ENCODE data around the gene SLC8A1. TPM values are rescaled to one million over a fixed set of nuclear protein-coding genes. Genes with fewer than 3 reads are reported as not detected.

The SLC8A1 gene
- total RNA-seq, 2 donors from 2014 or later, result 4.7 to 6.3 TPM

GRCh38 chr2:40168032-40168431 lies 283.9 kb downstream of the SLC8A1 start:
- no peak overlapping the region for H3K4me3 ChIP-seq (ENCODE audit: low read length)
- H3K36me3 ChIP-seq (ENCODE audit: control insufficient read depth, insufficient read depth, low read length), result no peaks in the 10 kb centered on the region
- DNase-seq, result no peak
- no peak overlapping the region for H3K27ac Mint-ChIP-seq
- H3K9me3 Mint-ChIP-seq, result no peaks in the 10 kb centered on the region
- H3K9ac ChIP-seq (ENCODE audit: extremely low read depth, low read length, poor library complexity, severe bottlenecking), result no peak overlapping the region
- H3K4me1 ChIP-seq (ENCODE audit: control insufficient read depth, insufficient read depth, low read length), result no peaks in the 10 kb centered on the region
- H3K36me3 Mint-ChIP-seq (ENCODE audit: low read depth), result no peaks in the 10 kb centered on the region
- TF ChIP-seq, protein P1, sequence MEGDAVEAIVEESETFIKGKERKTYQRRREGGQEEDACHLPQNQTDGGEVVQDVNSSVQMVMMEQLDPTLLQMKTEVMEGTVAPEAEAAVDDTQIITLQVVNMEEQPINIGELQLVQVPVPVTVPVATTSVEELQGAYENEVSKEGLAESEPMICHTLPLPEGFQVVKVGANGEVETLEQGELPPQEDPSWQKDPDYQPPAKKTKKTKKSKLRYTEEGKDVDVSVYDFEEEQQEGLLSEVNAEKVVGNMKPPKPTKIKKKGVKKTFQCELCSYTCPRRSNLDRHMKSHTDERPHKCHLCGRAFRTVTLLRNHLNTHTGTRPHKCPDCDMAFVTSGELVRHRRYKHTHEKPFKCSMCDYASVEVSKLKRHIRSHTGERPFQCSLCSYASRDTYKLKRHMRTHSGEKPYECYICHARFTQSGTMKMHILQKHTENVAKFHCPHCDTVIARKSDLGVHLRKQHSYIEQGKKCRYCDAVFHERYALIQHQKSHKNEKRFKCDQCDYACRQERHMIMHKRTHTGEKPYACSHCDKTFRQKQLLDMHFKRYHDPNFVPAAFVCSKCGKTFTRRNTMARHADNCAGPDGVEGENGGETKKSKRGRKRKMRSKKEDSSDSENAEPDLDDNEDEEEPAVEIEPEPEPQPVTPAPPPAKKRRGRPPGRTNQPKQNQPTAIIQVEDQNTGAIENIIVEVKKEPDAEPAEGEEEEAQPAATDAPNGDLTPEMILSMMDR (conservative IDR thresholded peaks at IDR 0.05), result no peak
- H3K27ac ChIP-seq (ENCODE audit: low read depth, low read length), result no peak overlapping the region
- peaks cover 6% of the 10 kb centered on the region for H3K4me1 Mint-ChIP-seq
- H3K27me3 ChIP-seq (ENCODE audit: control insufficient read depth, insufficient read depth, low read length, poor library complexity, severe bottlenecking), result no peaks in the 10 kb centered on the region
- WGBS, 2 experiments (ENCODE audit: insufficient coverage in 1 of 2, insufficient read length in 1 of 2), result 93 to 97% methylated on average over 3 to 4 of the region's 4 CpGs
- no peaks in the 10 kb centered on the region for H3K27me3 Mint-ChIP-seq (ENCODE audit: insufficient read depth)
- no peak overlapping the region for H3K4me3 Mint-ChIP-seq
- no peaks in the 10 kb centered on the region for H3K9me3 ChIP-seq (ENCODE audit: control insufficient read depth, low read length)

DNA sequence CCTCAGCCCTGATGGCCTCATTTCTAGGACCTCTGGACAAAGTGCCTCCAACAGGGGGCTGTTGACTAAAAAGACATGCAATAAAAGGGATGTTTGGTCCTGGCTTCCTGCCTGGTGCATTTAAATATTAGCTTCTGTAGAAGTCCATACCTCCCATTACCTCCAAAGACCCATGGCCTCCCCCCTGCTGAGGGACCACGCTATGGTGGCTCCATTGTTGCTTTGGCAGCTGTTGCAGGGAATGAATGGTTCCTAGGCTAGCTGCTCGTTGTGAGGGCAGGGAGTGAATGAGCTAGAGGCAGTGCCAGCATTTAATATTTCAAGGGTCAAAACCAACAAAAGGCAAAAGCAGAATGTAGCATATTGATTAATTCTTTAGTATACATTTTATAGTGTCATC lies 285.9 kb downstream of the SLC8A1 start:
- H3K4me1 Mint-ChIP-seq, result peaks cover 6% of the 10 kb centered on the region
- DNase-seq, result no peak
- 53% methylated on average over 2 of the region's 2 CpGs; no CpG with 5 or more reads in 1 of the 2 experiments for WGBS, 2 experiments (ENCODE audit: insufficient coverage in 1 of 2, insufficient read length in 1 of 2)

GRCh38 chr2:40165509-40165844 lies 286.4 kb downstream of the SLC8A1 start:
- no peak for DNase-seq
- TF ChIP-seq, protein P1 (conservative IDR thresholded peaks at IDR 0.05), result no peak
- Histone ChIP-seq H3K27ac (ENCODE audit: low read depth, low read length) (peak overlapping the region; percentile 6), H3K4me1 (ENCODE audit: control insufficient read depth, insufficient read depth, low read length) (no peaks in the 10 kb centered on the region), H3K27me3 (ENCODE audit: control insufficient read depth, insufficient read depth, low read length, poor library complexity, severe bottlenecking) (no peaks in the 10 kb centered on the region), H3K36me3 (ENCODE audit: control insufficient read depth, insufficient read depth, low read length) (no peaks in the 10 kb centered on the region), H3K4me3 (ENCODE audit: low read length) (no peak overlapping the region), H3K9ac (ENCODE audit: extremely low read depth, low read length, poor library complexity, severe bottlenecking) (no peak overlapping the region), H3K9me3 (ENCODE audit: control insufficient read depth, low read length) (no peaks in the 10 kb centered on the region)
- Mint-ChIP-seq H3K4me3 (no peak overlapping the region), H3K27me3 (ENCODE audit: insufficient read depth) (no peaks in the 10 kb centered on the region), H3K9me3 (no peaks in the 10 kb centered on the region), H3K27ac (no peak overlapping the region), H3K4me1 (peaks cover 6% of the 10 kb centered on the region), H3K36me3 (ENCODE audit: low read depth) (no peaks in the 10 kb centered on the region)
- 94 to 100% methylated on average over 3 to 4 of the region's 4 CpGs for WGBS, 2 experiments (ENCODE audit: insufficient coverage in 1 of 2, insufficient read length in 1 of 2)

More for the DNA sequence above, 285.9 kb downstream of the SLC8A1 start:
- H3K36me3 ChIP-seq (ENCODE audit: control insufficient read depth, insufficient read depth, low read length), result no peaks in the 10 kb centered on the region
- H3K4me3 Mint-ChIP-seq, result no peak overlapping the region
- peak overlapping the region; percentile 6 for H3K27ac ChIP-seq (ENCODE audit: low read depth, low read length)
- no peaks in the 10 kb centered on the region for H3K27me3 ChIP-seq (ENCODE audit: control insufficient read depth, insufficient read depth, low read length, poor library complexity, severe bottlenecking)
- H3K9ac ChIP-seq (ENCODE audit: extremely low read depth, low read length, poor library complexity, severe bottlenecking), result no peak overlapping the region
- H3K9me3 Mint-ChIP-seq, result no peaks in the 10 kb centered on the region
- TF ChIP-seq, protein P1 (conservative IDR thresholded peaks at IDR 0.05), result no peak
- no peak overlapping the region for H3K27ac Mint-ChIP-seq
- no peak overlapping the region for H3K4me3 ChIP-seq (ENCODE audit: low read length)
- no peaks in the 10 kb centered on the region for H3K4me1 ChIP-seq (ENCODE audit: control insufficient read depth, insufficient read depth, low read length)
- no peaks in the 10 kb centered on the region for H3K36me3 Mint-ChIP-seq (ENCODE audit: low read depth)
- H3K27me3 Mint-ChIP-seq (ENCODE audit: insufficient read depth), result no peaks in the 10 kb centered on the region
- no peaks in the 10 kb centered on the region for H3K9me3 ChIP-seq (ENCODE audit: control insufficient read depth, low read length)
